NCI-H2081 (cell line): ENCODE results near the gene PTCD2.

ENCODE experiments used
- DNase-seq, 2 experiments: peaks; one replicate each; lab custom pipeline; 2025; lab: John Stamatoyannopoulos, UW

Gene PTCD2

DNA sequence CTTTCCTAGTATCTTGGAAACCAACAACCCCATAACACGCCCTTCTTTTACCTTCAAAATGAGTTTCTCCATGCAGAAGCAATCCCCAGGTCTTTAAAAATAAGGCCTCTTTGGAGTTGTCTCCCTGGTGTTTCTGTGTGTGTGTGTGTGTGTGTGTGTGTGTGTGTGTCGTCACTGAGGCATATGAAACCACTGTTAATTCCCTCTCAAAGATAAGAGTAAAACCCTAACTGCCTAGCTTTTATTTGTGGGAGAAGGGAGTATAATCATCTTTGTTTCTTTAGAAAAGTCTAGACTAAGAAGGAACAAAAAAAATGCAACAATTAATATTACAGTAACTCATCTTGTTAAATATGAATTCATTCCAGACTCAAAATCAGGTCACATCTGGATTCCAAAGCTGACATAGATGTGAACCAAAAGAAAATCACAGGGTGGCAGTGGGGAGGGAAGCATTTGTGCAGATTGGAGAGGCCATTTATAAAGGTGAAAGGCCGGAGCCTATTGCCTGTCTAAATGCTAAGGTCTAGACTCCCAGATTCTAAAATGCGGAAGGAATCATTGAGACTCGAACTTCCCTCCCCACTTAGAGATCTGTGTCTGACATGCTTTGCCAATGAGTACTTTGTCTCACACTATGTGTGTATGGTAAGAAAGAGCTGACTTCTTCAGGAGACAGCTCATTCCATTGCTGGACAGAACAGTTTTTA lies 95.6 kb downstream of the PTCD2 start:
- DNase-seq, result no peak

DNA sequence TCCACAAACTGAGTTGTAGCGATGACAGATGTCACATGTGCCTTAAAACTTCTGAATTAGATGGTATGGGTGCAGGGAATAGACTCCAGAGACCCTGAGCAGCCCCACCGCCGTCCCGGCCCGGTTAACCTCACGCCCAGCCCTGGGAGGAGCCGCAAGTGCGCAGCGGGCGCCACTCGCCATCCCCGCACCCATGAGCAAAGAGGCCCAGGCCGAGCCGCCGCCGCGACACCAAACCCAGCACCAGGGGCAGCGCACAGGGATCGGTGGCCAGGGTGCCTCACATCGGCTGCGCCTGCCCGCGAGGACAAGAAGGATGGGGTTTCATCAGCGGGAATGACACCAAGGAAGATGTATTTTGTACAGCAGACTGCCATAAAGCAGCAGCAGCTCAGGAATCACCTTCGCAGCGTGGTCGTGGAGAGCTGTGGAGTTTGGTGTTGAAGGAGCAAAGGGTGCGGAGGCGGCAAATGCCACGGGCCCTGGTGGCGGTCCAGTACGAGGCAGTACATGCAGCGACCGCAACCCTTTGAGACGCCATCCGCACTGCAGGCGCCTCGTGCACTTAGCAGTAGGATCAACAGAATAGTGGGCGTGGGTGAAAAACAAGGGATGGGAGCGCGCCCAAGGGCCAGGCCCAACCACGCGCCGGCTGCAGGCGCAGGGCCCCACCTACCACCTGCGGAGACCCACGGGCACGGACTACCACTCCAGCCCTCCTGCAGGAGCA lies 97.3 kb downstream of the PTCD2 start:
- no peak for DNase-seq
